Measurements from ENCODE around the gene C13orf46.

The C13orf46 gene

GRCh38 chr13:114009590-114010400 is 35.9 kb upstream of the C13orf46 start:
- no peak for DNase-seq (ENCODE audit: low spot score)

- DNase-seq (ENCODE audit: low spot score), result no peak
Measured at GRCh38 chr13:114008964-114009589, 35.2 kb upstream of the C13orf46 start.

- no peak for DNase-seq (ENCODE audit: low spot score)
Measured at GRCh38 chr13:114007566-114007965, 33.7 kb upstream of the C13orf46 start.

GRCh38 chr13:114005206-114005724 is 31.4 kb upstream of the C13orf46 start:
- no peak for DNase-seq (ENCODE audit: low spot score)

GRCh38 chr13:114004420-114005205 is 30.7 kb upstream of the C13orf46 start:
- no peak for DNase-seq (ENCODE audit: low spot score)

GRCh38 chr13:114002771-114003321 is 29.0 kb upstream of the C13orf46 start:
- DNase-seq (ENCODE audit: low spot score), result no peak

GRCh38 chr13:114002009-114002544 is 28.2 kb upstream of the C13orf46 start:
- DNase-seq (ENCODE audit: low spot score), result no peak

- DNase-seq (ENCODE audit: low spot score), result no peak
Measured at GRCh38 chr13:114001331-114002008, 27.6 kb upstream of the C13orf46 start.

GRCh38 chr13:114000151-114001040 is 26.5 kb upstream of the C13orf46 start:
- no peak for DNase-seq (ENCODE audit: low spot score)

GRCh38 chr13:113999618-113999910 is 25.7 kb upstream of the C13orf46 start:
- no peak for DNase-seq (ENCODE audit: low spot score)

GRCh38 chr13:113998781-113999617 is 25.1 kb upstream of the C13orf46 start:
- no peak for DNase-seq (ENCODE audit: low spot score)

GRCh38 chr13:113997845-113998751 is 24.2 kb upstream of the C13orf46 start:
- DNase-seq (ENCODE audit: low spot score), result no peak

- no peak for DNase-seq (ENCODE audit: low spot score)
Measured at GRCh38 chr13:113996912-113997745, 23.3 kb upstream of the C13orf46 start.

GRCh38 chr13:113996081-113996911 is 22.4 kb upstream of the C13orf46 start:
- DNase-seq (ENCODE audit: low spot score), result no peak

- DNase-seq (ENCODE audit: low spot score), result no peak
Measured at GRCh38 chr13:113995051-113995601, 21.2 kb upstream of the C13orf46 start.

GRCh38 chr13:113992276-113993005 is 18.6 kb upstream of the C13orf46 start:
- DNase-seq (ENCODE audit: low spot score), result no peak
